Activated CD4-positive, alpha-beta T cell treated with anti-CD3 and anti-CD28 coated beads, Interleukin-2, amount 50 U/mL, for 1 hour (primary cell): ENCODE measurements around the gene HDAC4.

ENCODE experiments used
- DNase-seq: peaks from one replicate; pipeline ENCODE4 v3.0.0-alpha.2; 2020

Gene HDAC4

DNA sequence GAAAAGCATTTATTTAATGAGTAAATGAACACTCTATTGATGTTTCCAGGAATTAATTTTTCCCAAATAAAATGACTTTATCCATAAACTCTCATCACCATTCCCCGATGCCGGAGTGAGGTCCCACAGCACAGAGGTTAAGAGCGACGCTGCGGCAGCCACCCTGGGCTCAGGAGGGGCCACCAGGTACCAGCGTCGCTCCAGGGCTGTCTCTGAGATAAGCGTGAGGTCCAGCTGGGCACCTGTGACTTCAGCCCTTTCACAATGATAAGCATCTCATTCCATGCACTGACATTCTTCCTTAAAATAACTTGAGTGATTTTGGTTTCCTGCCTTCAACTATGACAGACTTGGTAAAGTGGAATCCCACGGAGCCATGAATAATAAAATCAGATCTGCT lies 370.9 kb downstream of the HDAC4 start:
- no peak for DNase-seq

- DNase-seq, result no peak
Observed at GRCh38 chr2:239028253-239028619, 372.6 kb downstream of the HDAC4 start.

GRCh38 chr2:239027391-239028252 lies 373.2 kb downstream of the HDAC4 start:
- no peak for DNase-seq

- no peak for DNase-seq
Observed at GRCh38 chr2:239026711-239027361, 374.0 kb downstream of the HDAC4 start.

GRCh38 chr2:239025951-239026461 lies 374.8 kb downstream of the HDAC4 start:
- no peak for DNase-seq

DNA sequence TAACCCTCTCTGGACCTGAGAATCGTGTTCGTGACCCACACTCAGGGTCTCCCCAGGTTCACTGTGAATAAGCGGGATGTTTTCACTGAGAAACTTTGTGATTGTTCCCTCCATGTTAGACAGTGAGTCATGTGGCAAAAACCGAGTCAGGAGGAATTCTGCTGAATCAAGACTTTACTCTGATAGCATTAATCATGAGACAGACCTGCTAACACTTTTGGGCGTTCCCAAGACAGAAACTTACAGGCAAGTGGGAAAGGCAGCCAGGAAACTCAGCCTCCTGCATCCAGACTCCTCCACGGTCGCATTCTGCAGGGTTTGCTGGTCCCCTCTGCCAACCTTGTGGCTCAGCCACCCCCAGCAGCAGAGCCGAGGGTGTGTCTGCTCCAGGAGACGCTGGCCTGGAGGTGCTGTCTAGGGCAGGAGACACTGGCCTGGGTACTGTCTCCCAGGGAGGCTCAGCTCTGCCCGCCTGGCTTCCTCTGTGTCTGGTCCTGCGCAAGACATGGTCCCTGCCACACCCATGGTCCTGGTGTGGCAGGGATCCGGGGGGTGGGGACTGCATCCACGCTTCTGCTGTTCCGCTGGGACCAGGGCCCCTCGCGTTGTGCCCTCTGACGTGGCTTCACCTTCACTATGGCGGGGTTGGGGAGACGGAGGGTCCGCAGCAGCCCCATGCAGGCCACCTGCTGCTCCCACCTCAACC lies 375.6 kb downstream of the HDAC4 start:
- no peak for DNase-seq

DNA sequence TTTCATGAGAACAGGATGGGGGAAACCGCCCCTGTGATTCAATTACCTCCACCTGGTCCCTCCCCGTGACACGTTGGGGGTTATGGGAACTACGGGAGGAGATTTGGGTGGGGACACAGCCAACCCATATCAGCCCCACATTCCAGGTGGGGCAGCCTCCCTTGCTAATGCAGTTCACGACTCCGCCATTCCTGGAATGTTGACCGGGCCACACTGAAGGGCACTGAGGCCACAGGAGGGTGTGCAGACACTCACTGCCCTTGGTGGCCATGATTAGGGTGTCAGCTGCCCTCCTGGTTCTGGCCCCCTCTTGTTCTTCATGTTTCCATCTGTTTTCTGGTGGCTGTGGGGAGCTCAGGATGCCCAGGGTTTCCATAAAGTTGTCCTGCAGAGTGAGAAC lies 376.6 kb downstream of the HDAC4 start:
- no peak for DNase-seq

GRCh38 chr2:239022437-239023260 lies 378.2 kb downstream of the HDAC4 start:
- DNase-seq, result no peak

GRCh38 chr2:239021651-239022436 lies 379.0 kb downstream of the HDAC4 start:
- no peak for DNase-seq

GRCh38 chr2:239021224-239021623 lies 379.6 kb downstream of the HDAC4 start:
- no peak for DNase-seq

- DNase-seq, result no peak
Observed at GRCh38 chr2:239020541-239021041, 380.2 kb downstream of the HDAC4 start.

- DNase-seq, result no peak
Observed at GRCh38 chr2:239019183-239019581, 381.6 kb downstream of the HDAC4 start.

- DNase-seq, result no peak
Observed at GRCh38 chr2:239018271-239019182, 382.3 kb downstream of the HDAC4 start.

DNA sequence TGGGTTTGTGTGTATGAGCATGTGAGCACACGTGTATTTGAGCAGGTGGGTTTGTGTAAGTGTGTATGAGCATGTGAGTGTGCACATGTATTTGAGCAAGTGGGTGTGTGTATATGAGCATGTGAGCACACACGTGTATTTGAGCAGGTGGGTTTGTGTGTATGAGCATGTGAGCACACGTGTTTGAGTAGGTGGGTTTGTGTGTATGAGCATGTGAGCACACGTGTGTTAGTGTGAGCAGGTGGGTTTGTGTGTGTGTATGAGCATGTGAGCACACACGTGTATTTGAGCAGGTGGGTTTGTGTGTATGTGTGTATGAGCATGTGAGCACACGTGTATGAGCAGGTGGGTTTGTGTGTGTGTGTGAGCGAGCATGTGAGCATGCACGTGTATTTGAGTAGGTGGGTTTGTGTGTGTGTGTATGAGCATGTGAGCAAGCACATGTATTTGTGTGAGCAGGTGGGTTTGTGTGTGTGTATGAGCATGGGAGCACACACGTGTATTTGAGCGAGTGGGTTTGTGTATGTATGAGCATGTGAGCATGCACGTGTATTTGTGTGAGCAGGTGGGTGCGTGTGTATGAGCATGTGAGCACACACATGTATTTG lies 383.2 kb downstream of the HDAC4 start:
- no peak for DNase-seq

GRCh38 chr2:239015901-239016675 lies 384.7 kb downstream of the HDAC4 start:
- no peak for DNase-seq

DNA sequence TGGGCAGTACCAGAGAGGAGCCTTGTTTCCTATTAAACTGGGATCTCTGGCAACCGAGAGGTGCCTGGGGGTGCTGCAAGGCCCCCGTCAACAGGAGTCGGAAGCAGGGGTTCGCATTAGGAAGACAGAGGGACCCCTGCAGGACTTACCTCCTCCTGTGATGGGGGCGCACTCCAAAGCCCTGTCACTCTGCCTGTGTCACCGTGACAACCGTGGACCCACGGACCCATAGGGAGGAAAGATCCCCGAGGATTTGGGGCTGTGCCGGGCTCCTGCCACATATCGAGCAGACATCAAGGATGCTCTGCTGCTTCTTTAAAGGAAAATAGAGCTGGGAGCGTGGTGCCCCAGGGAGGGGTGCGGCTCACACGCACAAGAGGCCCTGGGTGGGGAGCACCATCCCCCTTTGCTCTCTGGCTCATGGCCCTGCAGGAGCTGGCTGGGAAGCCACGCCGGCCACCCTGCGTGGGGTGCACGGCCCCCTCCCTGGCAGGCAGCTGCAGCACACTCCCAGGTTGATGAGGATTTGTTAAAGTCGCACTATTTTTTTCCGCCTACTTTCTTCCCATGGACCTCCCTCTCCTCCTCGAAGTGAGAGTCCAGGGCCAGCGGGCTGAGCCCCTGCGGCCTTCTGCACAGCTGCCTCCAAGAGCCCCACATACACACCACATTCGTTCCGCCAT lies 385.5 kb downstream of the HDAC4 start:
- DNase-seq, result no peak

DNA sequence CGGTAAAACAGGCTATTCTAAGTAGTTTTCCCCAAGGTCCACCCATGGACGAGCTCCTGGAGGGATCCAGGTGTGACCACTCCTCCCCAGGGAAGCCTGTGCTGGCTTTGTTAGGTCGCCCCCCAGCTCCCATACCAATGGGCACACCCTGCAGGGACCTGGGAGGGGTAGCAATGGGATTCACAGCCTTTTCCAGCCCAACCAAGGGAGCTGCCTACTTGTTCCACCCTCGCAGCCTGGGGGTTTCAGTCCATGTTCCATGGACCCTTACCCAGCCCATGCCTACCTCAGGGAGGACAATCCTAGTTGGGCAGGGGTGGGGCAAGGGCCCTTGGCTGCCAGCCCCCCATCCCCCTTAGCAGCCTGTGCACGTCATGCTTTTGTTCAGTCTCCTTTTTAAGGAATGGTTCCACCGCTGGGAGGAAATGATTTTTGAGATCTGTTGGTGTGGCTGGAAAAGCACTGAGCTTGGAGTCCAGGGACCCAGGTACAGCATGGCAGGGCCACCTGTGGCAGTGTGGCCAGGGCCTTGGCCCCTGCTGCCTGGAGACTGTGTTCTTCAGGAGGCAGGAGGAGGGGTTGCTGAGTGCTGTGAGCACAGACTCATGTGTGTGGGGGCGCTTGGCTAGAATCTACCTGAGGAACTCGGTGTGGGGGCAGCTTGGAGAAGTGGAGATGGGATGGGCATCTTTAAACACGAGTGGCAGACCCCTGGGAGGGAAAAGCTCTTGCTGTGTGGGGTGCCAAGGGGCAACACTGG lies 386.2 kb downstream of the HDAC4 start:
- no peak for DNase-seq

GRCh38 chr2:239013678-239013976 lies 387.2 kb downstream of the HDAC4 start:
- no peak for DNase-seq
